HepG2 (cell line): ENCODE measurements around the gene KISS1. TPM values are rescaled to one million over a fixed set of nuclear protein-coding genes. Genes with fewer than 3 reads are reported as not detected.

Experiments
- polyA plus RNA-seq, 8 experiments: library from polyadenylated mRNA; depleted of rRNA in 3 of 8; stranded (reverse) in 7 of 8; unstranded in 1 of 8; fragments of >200 nt; fragmentation: Illumina TruSeq in 4 of 8; extraction: Trizol in 4 of 8; gene quantifications; 2 replicates each; pipeline versions ENCODE4 v1.2.1 to v1.2.3, GENCODE V29; 2011 to 2016; ENCODE audit warnings: low read depth in 4 of 8, missing spikeins in 1 of 8, mixed read lengths in 1 of 8; ENCODE audit not compliant: insufficient read depth in 1 of 8
- total RNA-seq, 5 experiments: library from RNA; depleted of rRNA; stranded (reverse); fragments of >200 nt; fragmentation: Illumina TruSeq; extraction: Trizol; gene quantifications; 2 replicates each; pipeline ENCODE4 v1.2.3, GENCODE V29; 2016; ENCODE audit warnings: low read depth in 1 of 5

The KISS1 gene
- total and polyA plus RNA-seq, 2 of the 13 experiments (the other 11 are each of a cell fraction or from before 2014, with no cell fraction given): 0.24 to 0.80 TPM

Other genes with a start within 250 kb of the KISS1 start
- 9.3 and 13.3 TPM in 2 replicates for gene SOX13, start 123.4 kb downstream of the KISS1 start, total RNA-seq (2016; rRNA removed; fragmentation: Illumina TruSeq; extraction: Trizol)
- gene SOX13, start 123.4 kb downstream of the KISS1 start, polyA plus RNA-seq (2011; rRNA removed): 15.8 and 19.0 TPM in 2 replicates
- 35.3 and 42.8 TPM in 2 replicates for gene ETNK2, start 44.4 kb downstream of the KISS1 start, total RNA-seq (2016; rRNA removed; fragmentation: Illumina TruSeq; extraction: Trizol)
- gene ETNK2, start 44.4 kb downstream of the KISS1 start, polyA plus RNA-seq (2011; rRNA removed): 15.5 and 23.4 TPM in 2 replicates
- not detected in 2 replicates for gene REN, start 30.2 kb downstream of the KISS1 start, total RNA-seq (2016; rRNA removed; fragmentation: Illumina TruSeq; extraction: Trizol)
- gene REN, start 30.2 kb downstream of the KISS1 start, polyA plus RNA-seq (2011; rRNA removed): 0.05 TPM in 1 of 2 replicates, not detected in the other
- 19.4 and 28.0 TPM in 2 replicates for gene GOLT1A, start 17.5 kb upstream of the KISS1 start, total RNA-seq (2016; rRNA removed; fragmentation: Illumina TruSeq; extraction: Trizol)
- 25.8 and 32.8 TPM in 2 replicates for gene GOLT1A, start 17.5 kb upstream of the KISS1 start, polyA plus RNA-seq (2011; rRNA removed)
- 10.8 and 11.4 TPM in 2 replicates for gene PLEKHA6, start 163.4 kb upstream of the KISS1 start, total RNA-seq (2016; rRNA removed; fragmentation: Illumina TruSeq; extraction: Trizol)
- 5.3 and 6.4 TPM in 2 replicates for gene PLEKHA6, start 163.4 kb upstream of the KISS1 start, polyA plus RNA-seq (2011; rRNA removed)
- gene PPP1R15B, start 215.3 kb upstream of the KISS1 start, total RNA-seq (2016; rRNA removed; fragmentation: Illumina TruSeq; extraction: Trizol): 20.1 and 23.8 TPM in 2 replicates
- 12.7 and 13.4 TPM in 2 replicates for gene PPP1R15B, start 215.3 kb upstream of the KISS1 start, polyA plus RNA-seq (2011; rRNA removed)